ENCODE results near the gene CKMT2.

CKMT2 gene

GRCh38 chr5:81213070-81213469 is 20.1 kb upstream of the CKMT2 start:
- Histone ChIP-seq H3K4me3 (ENCODE audit: low read depth in 1 of 5, low read length in 5 of 5) (no peak overlapping the region), H3K4me1 (ENCODE audit: control insufficient read depth in 5 of 5, insufficient read depth in 5 of 5, low read length in 5 of 5) (no peaks in the 10 kb centered on the region)

GRCh38 chr5:81214848-81215247 is 18.3 kb upstream of the CKMT2 start:
- H3K9ac ChIP-seq (ENCODE audit: low read length in 5 of 5): no peak overlapping the region
- H3K4me3 ChIP-seq (ENCODE audit: low read depth in 1 of 5, low read length in 5 of 5): no peak overlapping the region
- peaks cover 3 to 32% (median 21%) of the 10 kb centered on the region in 5 donors for H3K36me3 ChIP-seq (ENCODE audit: control insufficient read depth in 5 of 5, insufficient read depth in 5 of 5, low read length in 5 of 5)
- no peak overlapping the region for H3K27ac ChIP-seq (ENCODE audit: low read depth, low read length)
- no peaks in the 10 kb centered on the region for H3K4me1 ChIP-seq (ENCODE audit: control insufficient read depth in 5 of 5, insufficient read depth in 5 of 5, low read length in 5 of 5)
- no peaks in the 10 kb centered on the region for H3K27me3 ChIP-seq (ENCODE audit: control insufficient read depth in 5 of 5, insufficient read depth in 4 of 5, low read length in 5 of 5)
- no peaks in the 10 kb centered on the region for H3K9me3 ChIP-seq (ENCODE audit: control insufficient read depth in 5 of 5, low read length in 5 of 5)

More at GRCh38 chr5:81213070-81213469, 20.1 kb upstream of the CKMT2 start:
- Histone ChIP-seq H3K36me3 (ENCODE audit: control insufficient read depth in 5 of 5, insufficient read depth in 5 of 5, low read length in 5 of 5) (peaks cover 3 to 45% (median 32%) of the 10 kb centered on the region in 5 donors), H3K27ac (ENCODE audit: low read depth, low read length) (no peak overlapping the region), H3K9me3 (ENCODE audit: control insufficient read depth in 5 of 5, low read length in 5 of 5) (no peaks in the 10 kb centered on the region), H3K27me3 (ENCODE audit: control insufficient read depth in 5 of 5, insufficient read depth in 4 of 5, low read length in 5 of 5) (no peaks in the 10 kb centered on the region), H3K9ac (ENCODE audit: low read length in 5 of 5) (no peak overlapping the region)

GRCh38 chr5:81216152-81216551 is 17.0 kb upstream of the CKMT2 start:
- H3K27me3 ChIP-seq (ENCODE audit: control insufficient read depth in 5 of 5, insufficient read depth in 4 of 5, low read length in 5 of 5): no peaks in the 10 kb centered on the region
- H3K27ac ChIP-seq (ENCODE audit: low read depth, low read length): no peak overlapping the region
- H3K4me1 ChIP-seq (ENCODE audit: control insufficient read depth in 5 of 5, insufficient read depth in 5 of 5, low read length in 5 of 5): no peaks in the 10 kb centered on the region
- no peak overlapping the region for H3K9ac ChIP-seq (ENCODE audit: low read length in 5 of 5)
- H3K9me3 ChIP-seq (ENCODE audit: control insufficient read depth in 5 of 5, low read length in 5 of 5): no peaks in the 10 kb centered on the region
- H3K36me3 ChIP-seq (ENCODE audit: control insufficient read depth in 5 of 5, insufficient read depth in 5 of 5, low read length in 5 of 5): peaks cover 0 to 24% (median 16%) of the 10 kb centered on the region in 5 donors
- no peak overlapping the region for H3K4me3 ChIP-seq (ENCODE audit: low read depth in 1 of 5, low read length in 5 of 5)

- Histone ChIP-seq H3K9me3 (ENCODE audit: control insufficient read depth in 5 of 5, low read length in 5 of 5) (no peaks in the 10 kb centered on the region), H3K27ac (ENCODE audit: low read depth, low read length) (no peak overlapping the region), H3K27me3 (ENCODE audit: control insufficient read depth in 5 of 5, insufficient read depth in 4 of 5, low read length in 5 of 5) (no peaks in the 10 kb centered on the region), H3K4me3 (ENCODE audit: low read depth in 1 of 5, low read length in 5 of 5) (no peak overlapping the region), H3K4me1 (ENCODE audit: control insufficient read depth in 5 of 5, insufficient read depth in 5 of 5, low read length in 5 of 5) (no peaks in the 10 kb centered on the region), H3K36me3 (ENCODE audit: control insufficient read depth in 5 of 5, insufficient read depth in 5 of 5, low read length in 5 of 5) (peaks cover 0 to 14% (median 7%) of the 10 kb centered on the region in 5 donors), H3K9ac (ENCODE audit: low read length in 5 of 5) (no peak overlapping the region)
Observed at GRCh38 chr5:81219389-81219788, 13.7 kb upstream of the CKMT2 start.

GRCh38 chr5:81222285-81222684 is 10.8 kb upstream of the CKMT2 start:
- no peaks in the 10 kb centered on the region for H3K27me3 ChIP-seq (ENCODE audit: control insufficient read depth in 5 of 5, insufficient read depth in 4 of 5, low read length in 5 of 5)
- H3K36me3 ChIP-seq (ENCODE audit: control insufficient read depth in 5 of 5, insufficient read depth in 5 of 5, low read length in 5 of 5): peaks cover 2 to 21% (median 12%) of the 10 kb centered on the region in 5 donors
- no peak overlapping the region for H3K27ac ChIP-seq (ENCODE audit: low read depth, low read length)
- H3K9me3 ChIP-seq (ENCODE audit: control insufficient read depth in 5 of 5, low read length in 5 of 5): no peaks in the 10 kb centered on the region
- H3K4me3 ChIP-seq (ENCODE audit: low read depth in 1 of 5, low read length in 5 of 5): no peak overlapping the region
- H3K9ac ChIP-seq (ENCODE audit: low read length in 5 of 5): no peak overlapping the region
- no peaks in the 10 kb centered on the region for H3K4me1 ChIP-seq (ENCODE audit: control insufficient read depth in 5 of 5, insufficient read depth in 5 of 5, low read length in 5 of 5)

- Histone ChIP-seq H3K36me3 (ENCODE audit: control insufficient read depth in 5 of 5, insufficient read depth in 5 of 5, low read length in 5 of 5) (peaks cover 2 to 20% (median 10%) of the 10 kb centered on the region in 5 donors), H3K4me3 (ENCODE audit: low read depth in 1 of 5, low read length in 5 of 5) (no peak overlapping the region), H3K9ac (ENCODE audit: low read length in 5 of 5) (no peak overlapping the region), H3K4me1 (ENCODE audit: control insufficient read depth in 5 of 5, insufficient read depth in 5 of 5, low read length in 5 of 5) (no peaks in the 10 kb centered on the region), H3K9me3 (ENCODE audit: control insufficient read depth in 5 of 5, low read length in 5 of 5) (no peaks in the 10 kb centered on the region), H3K27me3 (ENCODE audit: control insufficient read depth in 5 of 5, insufficient read depth in 4 of 5, low read length in 5 of 5) (no peaks in the 10 kb centered on the region), H3K27ac (ENCODE audit: low read depth, low read length) (no peak overlapping the region)
Observed at GRCh38 chr5:81225463-81225862, 7.7 kb upstream of the CKMT2 start.

GRCh38 chr5:81226286-81226685 is 6.8 kb upstream of the CKMT2 start:
- H3K27ac ChIP-seq (ENCODE audit: low read depth, low read length): no peak overlapping the region
- no peaks in the 10 kb centered on the region for H3K27me3 ChIP-seq (ENCODE audit: control insufficient read depth in 5 of 5, insufficient read depth in 4 of 5, low read length in 5 of 5)
- H3K4me3 ChIP-seq (ENCODE audit: low read depth in 1 of 5, low read length in 5 of 5): no peak overlapping the region
- no peaks in the 10 kb centered on the region for H3K9me3 ChIP-seq (ENCODE audit: control insufficient read depth in 5 of 5, low read length in 5 of 5)
- H3K36me3 ChIP-seq (ENCODE audit: control insufficient read depth in 5 of 5, insufficient read depth in 5 of 5, low read length in 5 of 5): peaks cover 2 to 20% (median 10%) of the 10 kb centered on the region in 5 donors
- no peak overlapping the region for H3K9ac ChIP-seq (ENCODE audit: low read length in 5 of 5)
- H3K4me1 ChIP-seq (ENCODE audit: control insufficient read depth in 5 of 5, insufficient read depth in 5 of 5, low read length in 5 of 5): no peaks in the 10 kb centered on the region

- H3K4me3 ChIP-seq (ENCODE audit: low read depth in 1 of 5, low read length in 5 of 5): no peak overlapping the region
- H3K9me3 ChIP-seq (ENCODE audit: control insufficient read depth in 5 of 5, low read length in 5 of 5): no peaks in the 10 kb centered on the region
Observed at GRCh38 chr5:81226949-81227348, 6.2 kb upstream of the CKMT2 start.

GRCh38 chr5:81228084-81228483 is 5.0 kb upstream of the CKMT2 start:
- Histone ChIP-seq H3K4me3 (ENCODE audit: low read depth in 1 of 5, low read length in 5 of 5) (no peak overlapping the region), H3K36me3 (ENCODE audit: control insufficient read depth in 5 of 5, insufficient read depth in 5 of 5, low read length in 5 of 5) (peaks cover 2 to 15% (median 10%) of the 10 kb centered on the region in 5 donors), H3K27ac (ENCODE audit: low read depth, low read length) (no peak overlapping the region), H3K9me3 (ENCODE audit: control insufficient read depth in 5 of 5, low read length in 5 of 5) (no peaks in the 10 kb centered on the region), H3K4me1 (ENCODE audit: control insufficient read depth in 5 of 5, insufficient read depth in 5 of 5, low read length in 5 of 5) (peaks cover 0 to 12% (median 11%) of the 10 kb centered on the region in 5 donors), H3K27me3 (ENCODE audit: control insufficient read depth in 5 of 5, insufficient read depth in 4 of 5, low read length in 5 of 5) (no peaks in the 10 kb centered on the region), H3K9ac (ENCODE audit: low read length in 5 of 5) (no peak overlapping the region)

More at GRCh38 chr5:81226949-81227348, 6.2 kb upstream of the CKMT2 start:
- no peak overlapping the region for H3K9ac ChIP-seq (ENCODE audit: low read length in 5 of 5)
- H3K27ac ChIP-seq (ENCODE audit: low read depth, low read length): no peak overlapping the region
- peaks cover 2 to 20% (median 10%) of the 10 kb centered on the region in 5 donors for H3K36me3 ChIP-seq (ENCODE audit: control insufficient read depth in 5 of 5, insufficient read depth in 5 of 5, low read length in 5 of 5)
- H3K27me3 ChIP-seq (ENCODE audit: control insufficient read depth in 5 of 5, insufficient read depth in 4 of 5, low read length in 5 of 5): no peaks in the 10 kb centered on the region
- peaks cover 0 to under 1% (median 0%) of the 10 kb centered on the region in 5 donors for H3K4me1 ChIP-seq (ENCODE audit: control insufficient read depth in 5 of 5, insufficient read depth in 5 of 5, low read length in 5 of 5)

GRCh38 chr5:81230416-81230815 is 2.7 kb upstream of the CKMT2 start:
- Histone ChIP-seq H3K9ac (ENCODE audit: low read length in 5 of 5) (no peak overlapping the region), H3K4me3 (ENCODE audit: low read depth in 1 of 5, low read length in 5 of 5) (no peak overlapping the region), H3K9me3 (ENCODE audit: control insufficient read depth in 5 of 5, low read length in 5 of 5) (no peaks in the 10 kb centered on the region), H3K27me3 (ENCODE audit: control insufficient read depth in 5 of 5, insufficient read depth in 4 of 5, low read length in 5 of 5) (no peaks in the 10 kb centered on the region), H3K27ac (ENCODE audit: low read depth, low read length) (no peak overlapping the region), H3K36me3 (ENCODE audit: control insufficient read depth in 5 of 5, insufficient read depth in 5 of 5, low read length in 5 of 5) (peaks cover 2 to 15% (median 10%) of the 10 kb centered on the region in 5 donors), H3K4me1 (ENCODE audit: control insufficient read depth in 5 of 5, insufficient read depth in 5 of 5, low read length in 5 of 5) (peaks cover 0 to 34% (median 30%) of the 10 kb centered on the region in 5 donors)

Measured in subcutaneous abdominal adipose tissue (tissue), 5 donors.